Dendritic cell treated with granulocyte-macrophage colony-stimulating factor and Interleukin-4, amounts not matched to agents 40 ng/mL and 50 ng/mL, for 4 days (primary cell): Measurements from ENCODE around the gene NUDT7.

Experiments used
- H3K27ac Mint-ChIP-seq: one replicate; pipeline ENCODE4 v1.8.0; 2022; ENCODE audit warnings: mild to moderate bottlenecking, mixed read lengths
- H3K27me3 Mint-ChIP-seq: one replicate; pipeline ENCODE4 v1.8.0; 2022; ENCODE audit warnings: mild to moderate bottlenecking, mixed read lengths
- H3K36me3 Mint-ChIP-seq: one replicate; pipeline ENCODE4 v1.8.0; 2022; ENCODE audit warnings: low read depth, mixed read lengths
- H3K4me1 Mint-ChIP-seq: one replicate; pipeline ENCODE4 v1.8.0; 2022; ENCODE audit warnings: low read depth, mixed read lengths
- H3K4me3 Mint-ChIP-seq: one replicate; pipeline ENCODE4 v1.8.0; 2022; ENCODE audit warnings: mild to moderate bottlenecking, moderate library complexity, mixed read lengths
- H3K9me3 Mint-ChIP-seq: one replicate; pipeline ENCODE4 v1.8.0; 2022; ENCODE audit warnings: mixed read lengths
- intact Hi-C: fragments of 100-400 bp; cut with micrococcal nuclease; formaldehyde crosslinking; loops from one replicate; pipeline ENCODE4 v1.15.0; 2022

The NUDT7 gene

DNA sequence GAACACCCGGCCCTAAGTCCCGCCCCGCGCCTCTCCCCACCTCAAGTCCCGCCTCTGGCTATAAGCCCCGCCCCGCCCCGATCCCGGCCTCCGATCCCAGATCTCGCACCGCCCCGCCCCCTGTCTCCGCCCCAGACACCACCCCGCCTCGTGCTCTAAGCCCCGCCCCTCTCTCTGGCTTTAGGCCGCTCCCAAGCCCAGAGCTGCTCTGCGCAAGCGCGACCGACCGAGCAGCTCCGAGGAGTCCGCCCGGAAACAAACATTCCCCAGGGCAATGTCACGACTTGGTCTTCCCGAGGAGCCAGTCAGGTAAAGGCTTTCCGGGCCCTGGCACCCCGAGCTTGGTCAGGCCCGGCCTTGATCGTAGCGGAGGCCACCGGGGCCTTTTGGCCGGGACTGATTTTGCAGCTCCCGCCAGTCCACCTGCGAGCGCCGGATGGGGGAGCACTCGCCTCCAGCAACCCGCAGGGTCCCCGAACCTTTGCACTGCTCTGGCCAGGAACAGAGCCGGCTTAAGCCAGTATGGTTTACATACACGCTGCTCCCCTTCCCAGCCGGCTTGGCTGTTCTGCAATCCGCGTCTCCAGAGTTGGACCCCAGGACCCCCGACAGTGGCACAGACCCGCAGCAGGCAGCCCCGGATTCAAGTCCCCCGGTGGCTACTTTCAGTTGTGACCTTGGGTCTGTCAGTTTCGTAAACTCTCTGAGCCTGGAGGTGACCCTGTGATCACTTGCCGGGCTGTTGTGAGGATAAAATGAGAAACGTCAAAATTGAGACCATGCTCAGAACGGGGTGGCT is at the start of gene NUDT7:
NUDT7 (plus strand) TSS at position 206 of the 799 bp plus-strand sequence; CDS start at position 275, 69 bp downstream.
- Mint-ChIP-seq H3K4me1 (peaks cover 14% of the 10 kb centered on the region), H3K27me3 (peaks cover 9% of the 10 kb centered on the region), H3K4me3 (peak within 1 kb of the TSS; percentile 90), H3K27ac (peak within 1 kb of the TSS; percentile 95), H3K9me3 (peaks cover 10% of the 10 kb centered on the region), H3K36me3 (peaks cover 26% of the 10 kb centered on the region)
- intact Hi-C loops, result loop anchor here (2.0 kb wide), 1 partner anchor 376 kb away; the partner anchor contains the start of gene WWOX

DNA sequence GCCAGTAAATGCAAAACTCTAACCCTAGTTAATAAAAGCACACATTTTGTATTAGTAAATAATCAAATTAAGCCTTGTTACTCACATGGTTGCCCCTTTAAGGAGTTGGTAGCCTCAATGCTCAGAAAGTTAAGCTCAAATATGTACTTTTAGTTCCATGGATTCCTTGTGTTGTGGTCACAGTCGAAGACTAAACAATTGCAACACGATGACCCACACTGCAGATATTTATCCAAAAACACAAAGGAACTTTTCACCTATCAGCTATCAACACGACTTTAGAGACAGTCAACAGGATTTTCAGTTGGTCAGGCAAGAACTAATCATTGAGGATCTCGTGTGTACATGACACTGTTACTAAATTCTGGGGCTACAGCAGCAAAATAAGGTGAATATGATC is 47.4 kb upstream of the NUDT7 start:
- intact Hi-C loops, result loop anchor here (1.0 to 5.0 kb wide), 3 partner anchors 107 to 328 kb away; no protein-coding TSS in a partner anchor
- Mint-ChIP-seq H3K4me3 (no peak overlapping the region), H3K27ac (no peak overlapping the region), H3K9me3 (no peaks in the 10 kb centered on the region), H3K27me3 (no peaks in the 10 kb centered on the region), H3K4me1 (peaks cover 1% of the 10 kb centered on the region), H3K36me3 (no peaks in the 10 kb centered on the region)

DNA sequence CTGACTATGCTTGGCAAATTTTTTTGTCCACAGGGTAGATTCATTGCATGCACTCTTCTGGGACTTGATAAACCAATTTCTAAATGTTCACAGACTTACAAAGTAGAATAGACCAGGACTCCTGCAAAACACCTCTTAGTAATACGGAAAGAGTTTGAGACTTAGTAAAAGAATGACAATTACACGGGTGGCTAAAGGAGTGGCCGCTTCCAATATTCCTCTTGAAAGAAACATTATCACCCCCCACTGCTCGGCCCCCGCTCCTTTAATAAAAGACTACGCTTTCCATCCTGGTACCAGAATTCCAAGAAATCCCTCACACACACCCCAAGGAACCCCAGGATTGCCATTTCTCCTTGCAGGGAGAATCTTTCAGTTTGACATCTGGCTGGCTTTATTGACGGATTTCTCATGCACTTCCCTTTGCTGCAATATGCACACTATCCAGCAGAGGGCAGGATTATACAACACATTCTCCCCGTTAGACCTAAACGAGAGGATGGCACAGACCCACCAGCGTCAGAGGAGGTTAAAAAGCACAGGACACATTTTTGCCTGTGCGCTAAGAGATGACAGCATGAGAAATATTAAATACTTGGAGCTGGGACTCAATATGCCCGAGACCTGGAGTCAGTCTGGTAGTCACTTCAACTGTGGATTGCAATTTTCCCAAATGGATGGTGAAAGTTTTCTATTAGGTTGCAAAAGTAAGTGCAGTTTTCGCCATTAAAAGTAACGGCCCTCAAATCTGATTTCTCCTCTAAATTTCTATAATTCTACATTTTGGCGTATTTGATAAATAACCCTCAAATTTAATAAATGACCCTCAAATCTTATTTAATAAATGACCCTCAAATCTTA is 46.6 kb upstream of the NUDT7 start:
- H3K4me1 Mint-ChIP-seq, result peaks cover 5% of the 10 kb centered on the region
- H3K27ac Mint-ChIP-seq, result no peak overlapping the region
- H3K36me3 Mint-ChIP-seq, result no peaks in the 10 kb centered on the region
- intact Hi-C loops, result loop anchor here (1.0 to 5.0 kb wide), 3 partner anchors 107 to 328 kb away; no protein-coding TSS in a partner anchor
- no peaks in the 10 kb centered on the region for H3K27me3 Mint-ChIP-seq
- H3K9me3 Mint-ChIP-seq, result no peaks in the 10 kb centered on the region
- no peak overlapping the region for H3K4me3 Mint-ChIP-seq

DNA sequence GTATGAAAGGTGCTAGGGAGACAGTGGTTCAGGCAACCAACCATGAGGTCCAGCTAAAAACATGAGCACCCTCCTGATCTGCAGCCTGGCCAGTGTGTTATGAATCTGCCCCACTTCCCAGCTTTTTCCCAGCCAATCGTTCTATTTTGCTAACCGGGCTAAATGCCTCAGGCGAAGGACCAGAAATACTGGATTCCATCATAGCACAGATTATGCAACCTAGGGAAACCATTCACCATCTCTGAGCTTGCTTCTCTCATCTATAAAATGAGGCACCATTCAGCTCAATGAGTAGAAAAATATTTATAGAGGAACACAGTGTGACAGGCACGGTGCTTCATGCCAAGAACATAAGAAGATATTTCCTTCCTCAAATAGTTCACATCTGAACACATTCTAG is 45.2 kb upstream of the NUDT7 start:
- Mint-ChIP-seq H3K36me3 (no peaks in the 10 kb centered on the region), H3K27ac (no peak overlapping the region), H3K9me3 (no peaks in the 10 kb centered on the region), H3K4me3 (no peak overlapping the region), H3K27me3 (no peaks in the 10 kb centered on the region), H3K4me1 (peaks cover 5% of the 10 kb centered on the region)
- intact Hi-C loops, result loop anchor here (5.0 kb wide), 1 partner anchor 105 kb away; no protein-coding TSS in a partner anchor

DNA sequence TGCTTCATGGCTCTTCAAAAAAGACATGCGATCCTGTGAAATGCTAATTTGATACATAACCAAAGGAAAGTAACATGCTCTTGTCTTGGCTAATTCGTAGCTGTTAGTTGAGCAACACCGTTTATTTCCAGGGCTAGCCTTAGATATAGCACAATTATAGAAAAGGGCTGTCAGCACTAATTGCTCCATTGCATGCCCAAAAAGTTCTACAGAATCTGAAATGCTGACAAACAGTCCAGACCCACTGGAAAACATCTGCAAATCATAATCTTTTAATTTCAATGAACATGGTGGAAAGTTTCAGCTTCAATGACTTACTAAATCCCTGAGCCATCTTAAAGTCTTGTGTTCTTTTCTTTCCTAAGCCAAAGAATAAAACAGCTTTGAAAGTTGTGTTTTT is 42.9 kb upstream of the NUDT7 start:
- Mint-ChIP-seq H3K27ac (no peak overlapping the region), H3K27me3 (no peaks in the 10 kb centered on the region), H3K4me1 (peaks cover 5% of the 10 kb centered on the region), H3K36me3 (no peaks in the 10 kb centered on the region), H3K9me3 (no peaks in the 10 kb centered on the region), H3K4me3 (no peak overlapping the region)
- intact Hi-C loops, result loop anchor here (5.0 kb wide), 1 partner anchor 103 kb away; no protein-coding TSS in a partner anchor

DNA sequence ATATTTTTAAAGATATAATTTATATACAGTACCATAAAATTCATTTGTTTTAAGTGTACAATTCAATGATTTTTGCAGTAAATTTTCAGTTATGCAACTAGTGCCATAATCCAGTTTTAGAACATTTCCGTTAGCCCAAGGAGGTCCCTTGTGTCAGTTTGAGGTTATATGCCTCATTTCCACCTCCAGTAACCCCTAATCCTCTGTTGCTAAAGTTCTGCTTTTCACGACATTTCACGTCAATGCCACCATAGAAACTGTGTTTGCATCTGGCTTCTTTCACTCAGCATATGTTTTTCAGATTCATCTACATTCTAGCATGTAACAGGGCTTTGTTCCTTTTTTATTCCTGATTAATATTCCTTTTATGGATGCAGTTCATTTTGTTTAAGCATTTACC is 42.4 kb upstream of the NUDT7 start:
- Mint-ChIP-seq H3K4me3 (no peak overlapping the region), H3K9me3 (no peaks in the 10 kb centered on the region), H3K4me1 (peaks cover 5% of the 10 kb centered on the region), H3K27me3 (no peaks in the 10 kb centered on the region), H3K36me3 (no peaks in the 10 kb centered on the region), H3K27ac (no peak overlapping the region)
- intact Hi-C loops, result loop anchor here (5.0 kb wide), 1 partner anchor 102 kb away; no protein-coding TSS in a partner anchor

DNA sequence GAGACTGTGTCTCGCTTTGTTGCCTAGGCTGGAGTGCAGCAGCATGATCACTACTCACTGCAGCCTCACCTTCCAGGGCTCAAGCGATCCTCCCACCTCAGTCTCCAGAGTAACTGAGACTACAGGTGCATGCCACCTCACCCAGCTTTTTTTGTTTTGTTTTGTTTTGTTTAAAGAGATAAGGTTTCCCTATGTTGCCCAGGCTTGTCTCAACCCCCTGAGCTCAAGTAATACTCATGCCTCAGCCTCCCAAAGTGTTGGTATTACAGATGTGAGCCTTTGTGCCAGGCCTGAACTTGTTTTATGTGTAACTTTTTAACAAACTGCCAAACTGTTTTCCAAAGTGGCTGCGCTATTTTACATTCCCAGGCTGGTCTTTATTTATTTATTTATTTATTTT is 41.8 kb upstream of the NUDT7 start:
- intact Hi-C loops, result no loop called here
- Mint-ChIP-seq H3K27ac (no peak overlapping the region), H3K4me1 (peaks cover 5% of the 10 kb centered on the region), H3K4me3 (no peak overlapping the region), H3K36me3 (no peaks in the 10 kb centered on the region), H3K27me3 (no peaks in the 10 kb centered on the region), H3K9me3 (no peaks in the 10 kb centered on the region)

DNA sequence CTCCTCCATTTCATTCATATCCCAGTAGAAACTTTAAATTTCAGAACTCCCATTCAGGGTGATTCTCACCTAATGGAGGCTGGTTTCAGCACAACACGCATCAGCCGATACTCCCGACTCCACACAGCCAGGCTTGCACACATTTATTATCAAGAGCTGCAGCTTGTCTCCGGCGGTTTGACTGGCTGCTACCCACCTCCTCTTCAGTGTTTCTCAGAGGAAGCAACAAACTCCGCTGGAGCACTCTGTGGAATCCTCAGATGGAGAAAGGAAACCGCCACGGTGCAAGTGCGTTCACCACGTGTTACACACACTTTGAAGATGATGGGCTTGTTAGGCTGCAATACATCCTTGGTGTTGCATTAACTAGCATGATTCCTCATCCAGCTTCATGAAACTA is 39.7 kb upstream of the NUDT7 start:
- no peaks in the 10 kb centered on the region for H3K27me3 Mint-ChIP-seq

DNA sequence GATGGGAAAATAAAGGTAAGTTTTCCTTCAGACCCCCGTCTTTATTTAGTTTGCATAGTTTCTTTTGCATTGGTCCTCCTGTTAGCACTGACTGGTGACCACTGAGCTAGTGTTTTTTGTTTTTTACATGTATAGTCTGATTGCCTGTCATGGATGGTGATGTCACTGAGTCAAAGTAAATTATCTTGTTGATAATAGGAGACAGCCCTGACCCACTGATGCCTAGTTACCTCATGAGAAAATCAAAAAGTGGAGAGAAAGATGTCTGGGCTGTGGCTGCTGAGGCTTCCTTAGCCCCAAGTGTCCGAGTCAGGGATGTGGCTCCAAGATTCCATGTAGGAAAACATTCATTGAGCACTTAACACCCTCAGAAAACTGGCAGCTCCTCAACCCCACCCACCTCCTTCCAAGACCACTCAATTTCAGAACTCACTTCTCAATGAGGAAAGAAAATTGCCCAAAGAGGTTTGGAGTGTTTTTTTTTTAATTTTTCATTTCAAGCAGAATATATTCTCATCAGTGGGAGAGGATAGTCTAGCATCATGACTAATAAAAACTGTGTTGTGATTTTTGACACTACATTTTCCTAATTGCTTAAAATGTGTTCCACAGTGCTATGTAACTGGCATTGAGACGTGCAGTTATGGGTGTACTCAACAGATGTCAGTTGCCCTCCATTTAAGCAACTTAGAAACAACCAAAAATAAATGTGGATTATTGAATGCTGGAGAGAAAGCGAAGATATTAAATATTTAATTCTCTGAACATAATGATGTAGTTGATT is 38.7 kb upstream of the NUDT7 start:
- no peaks in the 10 kb centered on the region for H3K36me3 Mint-ChIP-seq
- no peaks in the 10 kb centered on the region for H3K9me3 Mint-ChIP-seq
- H3K27me3 Mint-ChIP-seq, result no peaks in the 10 kb centered on the region
- intact Hi-C loops, result no loop called here
- H3K4me1 Mint-ChIP-seq, result peaks cover 5% of the 10 kb centered on the region
- no peak overlapping the region for H3K27ac Mint-ChIP-seq
- H3K4me3 Mint-ChIP-seq, result no peak overlapping the region

More for the DNA sequence above, 39.7 kb upstream of the NUDT7 start:
- no peak overlapping the region for H3K4me3 Mint-ChIP-seq
- no peaks in the 10 kb centered on the region for H3K9me3 Mint-ChIP-seq
- H3K27ac Mint-ChIP-seq, result no peak overlapping the region
- intact Hi-C loops, result no loop called here
- no peaks in the 10 kb centered on the region for H3K36me3 Mint-ChIP-seq
- peaks cover 5% of the 10 kb centered on the region for H3K4me1 Mint-ChIP-seq

DNA sequence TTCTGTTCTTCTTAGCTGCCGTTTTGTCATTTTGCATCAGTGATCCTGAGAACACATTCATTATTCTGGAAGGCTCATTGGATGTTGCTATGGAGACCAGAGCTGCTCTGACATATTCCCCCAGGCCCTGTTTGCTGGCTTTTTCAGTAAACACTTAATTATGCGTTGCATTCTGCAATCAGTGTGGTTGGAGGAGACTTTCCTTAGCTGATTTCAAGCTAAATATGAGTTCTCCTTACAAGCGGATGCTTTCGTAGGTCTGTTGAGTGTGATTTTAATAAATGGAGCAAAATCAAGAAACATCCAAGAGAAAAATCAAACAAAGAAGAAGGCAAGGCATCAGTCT is 38.2 kb upstream of the NUDT7 start:
- Mint-ChIP-seq H3K27me3 (no peaks in the 10 kb centered on the region), H3K36me3 (no peaks in the 10 kb centered on the region), H3K4me1 (peaks cover 5% of the 10 kb centered on the region), H3K9me3 (no peaks in the 10 kb centered on the region), H3K4me3 (no peak overlapping the region), H3K27ac (no peak overlapping the region)
- intact Hi-C loops, result no loop called here

DNA sequence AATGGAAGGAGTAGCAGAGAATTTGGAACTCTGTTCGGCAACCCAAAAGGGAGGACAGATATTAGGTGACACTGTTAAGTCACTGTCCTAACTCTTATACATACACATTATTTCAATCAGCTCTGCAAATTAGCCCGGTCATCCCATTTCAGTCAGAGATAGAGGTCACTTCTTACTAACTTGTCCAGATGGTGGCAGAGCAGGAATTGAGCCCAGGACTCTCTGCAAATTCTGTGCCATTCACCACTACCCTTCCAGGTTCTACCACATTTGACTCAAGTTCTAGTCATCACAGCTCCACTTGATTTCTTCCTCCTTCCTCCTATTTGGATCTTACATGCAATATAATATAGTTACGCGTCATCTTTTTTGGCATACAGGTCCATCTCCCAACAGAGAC is 35.9 kb upstream of the NUDT7 start:
- Mint-ChIP-seq H3K4me1 (no peaks in the 10 kb centered on the region), H3K9me3 (no peaks in the 10 kb centered on the region), H3K36me3 (no peaks in the 10 kb centered on the region), H3K4me3 (no peak overlapping the region), H3K27me3 (no peaks in the 10 kb centered on the region), H3K27ac (no peak overlapping the region)
- intact Hi-C loops, result no loop called here

DNA sequence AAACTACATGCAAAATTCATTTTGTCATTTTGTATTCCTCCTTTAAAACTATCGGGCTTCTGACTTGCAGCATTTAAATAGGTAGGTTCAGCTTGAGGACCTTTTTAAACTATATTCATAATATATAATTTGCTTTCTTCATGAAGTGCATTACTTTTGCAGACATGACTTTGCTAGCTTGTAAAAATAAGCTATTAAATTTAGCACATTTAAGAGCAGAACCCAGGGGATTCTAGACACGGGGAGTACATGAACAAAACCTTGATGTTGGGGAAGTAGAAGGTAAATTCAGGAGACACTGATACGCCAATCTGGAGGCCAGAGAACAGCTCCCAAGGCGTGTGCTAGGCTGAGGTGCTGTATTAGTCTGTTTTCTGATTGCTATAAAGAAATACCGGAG is 32.3 kb upstream of the NUDT7 start:
- H3K4me3 Mint-ChIP-seq, result no peak overlapping the region
- no peaks in the 10 kb centered on the region for H3K36me3 Mint-ChIP-seq
- intact Hi-C loops, result no loop called here
- H3K4me1 Mint-ChIP-seq, result no peaks in the 10 kb centered on the region
- H3K27me3 Mint-ChIP-seq, result no peaks in the 10 kb centered on the region
- no peak overlapping the region for H3K27ac Mint-ChIP-seq
- no peaks in the 10 kb centered on the region for H3K9me3 Mint-ChIP-seq

DNA sequence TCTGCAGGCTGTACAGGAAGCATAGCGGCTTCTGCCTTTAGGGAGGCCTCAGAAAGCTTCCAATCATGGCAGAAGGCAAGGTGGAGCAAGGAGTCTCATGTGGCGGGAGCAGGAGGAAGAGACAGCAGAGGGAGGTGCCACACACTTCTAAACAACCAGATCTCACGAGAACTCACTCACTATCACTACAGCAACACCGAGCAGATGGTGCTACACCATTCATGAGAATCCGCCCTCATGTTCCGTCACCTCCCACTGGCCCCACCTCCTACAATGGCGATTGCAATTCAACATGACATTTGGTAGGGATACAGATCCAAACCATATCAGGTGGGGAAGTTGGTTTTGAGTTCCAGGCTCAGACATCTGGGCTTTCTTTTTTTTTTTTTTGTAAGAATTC is 31.9 kb upstream of the NUDT7 start:
- Mint-ChIP-seq H3K9me3 (no peaks in the 10 kb centered on the region), H3K27me3 (no peaks in the 10 kb centered on the region), H3K4me3 (no peak overlapping the region), H3K4me1 (no peaks in the 10 kb centered on the region), H3K36me3 (no peaks in the 10 kb centered on the region), H3K27ac (no peak overlapping the region)
- intact Hi-C loops, result no loop called here
